Ectodermal cell (in vitro differentiated cells): ENCODE data around the gene PSG2.
"Not testable (repeated sequence)": the region's sequence is repeated elsewhere in the genome, so short reads cannot be mapped to it uniquely, and the experiment has no call there.

Experiments
- H3K27ac ChIP-seq: 2 replicates; pipeline ENCODE4 v1.7.0; 2013; ENCODE audit warnings: mild to moderate bottlenecking, low read depth, low read length; ENCODE audit not compliant: insufficient read depth, poor library complexity, severe bottlenecking
- H3K27me3 ChIP-seq: 2 replicates; pipeline ENCODE4 v1.7.0; 2013; ENCODE audit warnings: mild to moderate bottlenecking, low read length; ENCODE audit not compliant: insufficient read depth, control insufficient read depth, poor library complexity, severe bottlenecking
- H3K36me3 ChIP-seq: one replicate; pipeline ENCODE4 v1.7.0; 2013; ENCODE audit warnings: low read length; ENCODE audit not compliant: control insufficient read depth, insufficient read depth
- H3K4me1 ChIP-seq: one replicate; pipeline ENCODE4 v1.7.0; 2013; ENCODE audit warnings: low read length; ENCODE audit not compliant: control insufficient read depth, insufficient read depth
- H3K4me3 ChIP-seq: 2 replicates; pipeline ENCODE4 v1.7.0; 2013; ENCODE audit warnings: low read depth, low read length, control low read depth; ENCODE audit not compliant: insufficient read depth
- H3K9me3 ChIP-seq: 2 replicates; pipeline ENCODE4 v1.7.0; 2013; ENCODE audit warnings: mild to moderate bottlenecking, low read length, moderate library complexity; ENCODE audit not compliant: control insufficient read depth
- WGBS, 2 experiments: methylation state at CpG; one replicate each; pipeline ENCODE4 v1.1.7; 2013; ENCODE audit warnings: missing lambda C conversion rate in 2 of 2; 5-methylcytosine and 5-hydroxymethylcytosine counted together

The PSG2 gene

GRCh38 chr19:43078311-43078710 lies 4.2 kb downstream of the PSG2 start:
- Histone ChIP-seq H3K9me3 (no peaks in the 10 kb centered on the region), H3K36me3 (no peaks in the 10 kb centered on the region), H3K4me3 (no peak overlapping the region), H3K4me1 (no peaks in the 10 kb centered on the region), H3K27ac (no peak overlapping the region), H3K27me3 (no peaks in the 10 kb centered on the region)
- 91 to 93% methylated on average over 4 of the region's 4 CpGs for WGBS, 2 experiments

- H3K27me3 ChIP-seq, H3K36me3 ChIP-seq, H3K4me3 ChIP-seq, H3K27ac ChIP-seq, H3K4me1 ChIP-seq, H3K9me3 ChIP-seq: not testable (repeated sequence)
- WGBS, 2 experiments: 79 to 88% methylated on average over 3 to 4 of the region's 4 CpGs
Measured at GRCh38 chr19:43077881-43078280, 4.6 kb downstream of the PSG2 start.

- WGBS, 2 experiments: 84 to 91% methylated on average over 3 of the region's 3 CpGs
- not testable (repeated sequence) for H3K4me1 ChIP-seq, H3K27me3 ChIP-seq, H3K36me3 ChIP-seq, H3K4me3 ChIP-seq, H3K27ac ChIP-seq, H3K9me3 ChIP-seq
Measured at GRCh38 chr19:43062418-43062817, 20.1 kb downstream of the PSG2 start.

GRCh38 chr19:43061326-43061725 lies 21.2 kb downstream of the PSG2 start:
- 77 to 84% methylated on average over 3 of the region's 3 CpGs for WGBS, 2 experiments
- not testable (repeated sequence) for H3K36me3 ChIP-seq, H3K4me3 ChIP-seq, H3K27ac ChIP-seq, H3K27me3 ChIP-seq, H3K4me1 ChIP-seq, H3K9me3 ChIP-seq

- not testable (repeated sequence) for H3K36me3 ChIP-seq, H3K4me1 ChIP-seq, H3K9me3 ChIP-seq, H3K27ac ChIP-seq, H3K4me3 ChIP-seq, H3K27me3 ChIP-seq
- 84 to 85% methylated on average over 3 of the region's 3 CpGs for WGBS, 2 experiments
Measured at GRCh38 chr19:43060254-43060653, 22.2 kb downstream of the PSG2 start.

- not testable (repeated sequence) for H3K27me3 ChIP-seq, H3K36me3 ChIP-seq, H3K9me3 ChIP-seq, H3K4me1 ChIP-seq, H3K27ac ChIP-seq, H3K4me3 ChIP-seq
- WGBS, 2 experiments: 93% methylated on average over 2 of the region's 2 CpGs; no CpG with 5 or more reads in 1 of the 2 experiments
Measured at GRCh38 chr19:43059482-43059881, 23.0 kb downstream of the PSG2 start.

GRCh38 chr19:43058440-43058839 lies 24.1 kb downstream of the PSG2 start:
- H3K36me3 ChIP-seq, H3K9me3 ChIP-seq, H3K4me1 ChIP-seq, H3K4me3 ChIP-seq, H3K27ac ChIP-seq, H3K27me3 ChIP-seq: not testable (repeated sequence)
- WGBS, 2 experiments: no CpG with 5 or more reads among the region's 2 CpGs

- WGBS, 2 experiments: 92 to 96% methylated on average over 3 of the region's 3 CpGs
Measured at GRCh38 chr19:43047966-43048365, 34.5 kb downstream of the PSG2 start.

GRCh38 chr19:43046578-43046977 lies 35.9 kb downstream of the PSG2 start:
- not testable (repeated sequence) for H3K9me3 ChIP-seq, H3K4me3 ChIP-seq, H3K27me3 ChIP-seq, H3K4me1 ChIP-seq, H3K27ac ChIP-seq, H3K36me3 ChIP-seq
- 91 to 100% methylated on average over 1 to 2 of the region's 2 CpGs for WGBS, 2 experiments

More at GRCh38 chr19:43047966-43048365, 34.5 kb downstream of the PSG2 start:
- not testable (repeated sequence) for H3K27me3 ChIP-seq, H3K4me3 ChIP-seq, H3K9me3 ChIP-seq, H3K36me3 ChIP-seq, H3K4me1 ChIP-seq, H3K27ac ChIP-seq

GRCh38 chr19:43043492-43044180 lies 38.9 kb downstream of the PSG2 start:
- H3K4me3 ChIP-seq, H3K27me3 ChIP-seq, H3K36me3 ChIP-seq, H3K9me3 ChIP-seq, H3K27ac ChIP-seq, H3K4me1 ChIP-seq: not testable (repeated sequence)
- 88 to 89% methylated on average over 1 of the region's 1 CpG for WGBS, 2 experiments

- H3K27me3 ChIP-seq: not testable (repeated sequence)
Measured at GRCh38 chr19:43031645-43032044, 50.9 kb downstream of the PSG2 start.

More at GRCh38 chr19:43031645-43032044, 50.9 kb downstream of the PSG2 start:
- not testable (repeated sequence) for H3K9me3 ChIP-seq, H3K27ac ChIP-seq, H3K36me3 ChIP-seq, H3K4me3 ChIP-seq, H3K4me1 ChIP-seq
- WGBS, 2 experiments: 34 to 56% methylated on average over 2 of the region's 2 CpGs
